GM19328 (cell line): Measurements from ENCODE around the gene FBLN1.

Experiments
- ATAC-seq: cut with Tn5 transposase; IDR thresholded peaks from one replicate; pipeline ENCODE4 v1.9.1; 2021; ENCODE audit warnings: mild to moderate bottlenecking, moderate library complexity; ENCODE audit not compliant: unreplicated experiment

Gene FBLN1

GRCh38 chr22:45630436-45630835, 127.8 kb downstream of the FBLN1 start:
- no peak for ATAC-seq

- ATAC-seq, result no peak
Observed at GRCh38 chr22:45631140-45631840, 128.6 kb downstream of the FBLN1 start.

GRCh38 chr22:45631841-45632238, 129.2 kb downstream of the FBLN1 start:
- ATAC-seq, result no peak

- no peak for ATAC-seq
Observed at GRCh38 chr22:45632791-45633515, 130.3 kb downstream of the FBLN1 start.

GRCh38 chr22:45636683-45637082, 134.0 kb downstream of the FBLN1 start:
- ATAC-seq, result no peak

- ATAC-seq, result no peak
Observed at GRCh38 chr22:45638197-45638596, 135.5 kb downstream of the FBLN1 start.

DNA sequence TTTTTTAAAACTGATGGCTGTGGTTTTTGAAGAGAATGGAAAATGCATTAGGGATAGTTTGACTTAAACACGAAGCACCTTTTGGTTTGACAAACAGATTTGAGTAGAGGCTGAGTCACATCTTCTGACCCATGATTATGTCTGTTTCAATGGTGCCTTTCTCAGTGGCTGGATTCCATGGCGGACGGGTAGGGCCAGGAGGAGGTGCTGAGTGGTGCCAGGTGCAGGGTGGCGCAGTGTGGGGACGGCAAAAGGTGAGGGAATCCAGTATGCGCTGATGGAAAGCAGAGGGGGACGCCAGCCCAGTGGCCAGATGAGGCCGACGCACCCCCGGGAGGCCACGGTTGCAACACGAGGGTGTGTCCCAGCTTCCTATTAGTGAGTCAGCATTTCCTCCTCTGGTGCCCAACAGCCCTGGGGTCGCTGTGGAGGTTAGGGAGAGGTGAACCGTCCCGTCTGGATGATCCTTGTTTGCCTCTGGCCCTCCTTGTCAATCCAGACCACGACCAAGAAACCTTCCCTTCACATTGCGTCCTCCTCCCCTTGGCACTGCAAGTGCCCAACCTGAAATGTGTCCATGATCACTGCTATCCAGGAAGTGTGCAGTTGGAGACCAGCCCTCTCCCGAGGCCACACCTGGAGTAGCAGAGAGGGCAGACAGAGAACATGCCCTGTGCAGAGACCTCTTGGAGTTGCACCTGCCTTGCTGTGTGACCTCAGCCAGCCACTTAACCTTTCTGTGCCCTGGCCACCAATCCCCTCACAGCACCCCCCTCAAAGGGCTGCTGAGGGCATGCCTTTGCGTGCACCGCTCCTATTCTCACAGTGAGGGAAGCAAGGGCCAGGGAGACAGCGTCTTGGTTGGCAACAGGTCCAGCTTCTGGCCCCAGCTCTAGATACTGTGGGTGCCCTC, 136.4 kb downstream of the FBLN1 start:
- ATAC-seq, result no peak

DNA sequence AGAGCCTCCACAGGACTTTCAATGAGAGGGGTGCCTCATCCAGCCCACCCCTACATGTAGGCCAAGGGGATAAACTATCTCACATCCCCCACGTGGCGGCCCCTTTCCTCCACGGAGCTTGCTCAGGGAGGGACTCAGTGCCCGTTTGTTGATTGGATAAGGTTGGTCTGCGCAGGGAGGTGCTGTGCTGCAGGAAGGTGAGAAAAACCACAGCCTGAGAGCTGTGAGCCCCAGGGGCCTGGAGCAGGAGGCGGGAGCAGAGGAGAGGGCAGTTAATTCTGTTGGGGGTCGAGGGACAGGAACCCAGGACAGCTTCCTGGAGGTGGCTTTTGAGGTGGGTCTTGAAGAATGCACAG, 137.0 kb downstream of the FBLN1 start:
- no peak for ATAC-seq

DNA sequence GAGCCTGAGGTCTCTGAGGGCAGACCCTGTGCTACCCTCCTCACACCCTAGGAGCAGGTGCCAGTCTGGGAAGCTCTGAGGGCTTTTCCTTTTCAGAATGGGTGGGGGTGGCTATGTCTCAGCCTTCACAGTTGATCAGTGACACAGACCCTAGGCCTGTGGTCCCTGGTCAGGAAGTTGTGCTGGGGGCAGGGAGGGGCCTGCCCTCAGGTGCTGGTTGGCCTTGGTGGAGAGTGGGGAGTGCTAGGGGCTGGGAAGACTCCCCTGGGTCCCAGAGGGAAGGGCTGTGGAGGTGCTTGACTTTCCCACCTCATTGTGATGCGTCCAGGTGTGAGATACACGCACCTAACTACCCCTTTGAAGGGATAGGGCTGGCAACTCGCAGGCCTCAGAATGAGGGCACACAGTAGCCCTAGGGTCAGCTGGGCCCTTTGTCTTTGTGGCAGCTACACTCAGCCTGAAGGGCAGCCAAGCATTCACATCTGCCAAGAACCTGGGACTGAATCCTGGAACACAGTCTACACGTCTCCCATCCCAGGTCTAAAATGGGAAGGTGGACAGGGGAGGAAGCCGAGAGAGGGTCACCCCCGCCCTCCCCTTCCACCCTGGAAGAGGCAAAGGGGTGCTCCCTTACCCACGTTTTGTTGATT, 137.7 kb downstream of the FBLN1 start:
- ATAC-seq, result no peak

DNA sequence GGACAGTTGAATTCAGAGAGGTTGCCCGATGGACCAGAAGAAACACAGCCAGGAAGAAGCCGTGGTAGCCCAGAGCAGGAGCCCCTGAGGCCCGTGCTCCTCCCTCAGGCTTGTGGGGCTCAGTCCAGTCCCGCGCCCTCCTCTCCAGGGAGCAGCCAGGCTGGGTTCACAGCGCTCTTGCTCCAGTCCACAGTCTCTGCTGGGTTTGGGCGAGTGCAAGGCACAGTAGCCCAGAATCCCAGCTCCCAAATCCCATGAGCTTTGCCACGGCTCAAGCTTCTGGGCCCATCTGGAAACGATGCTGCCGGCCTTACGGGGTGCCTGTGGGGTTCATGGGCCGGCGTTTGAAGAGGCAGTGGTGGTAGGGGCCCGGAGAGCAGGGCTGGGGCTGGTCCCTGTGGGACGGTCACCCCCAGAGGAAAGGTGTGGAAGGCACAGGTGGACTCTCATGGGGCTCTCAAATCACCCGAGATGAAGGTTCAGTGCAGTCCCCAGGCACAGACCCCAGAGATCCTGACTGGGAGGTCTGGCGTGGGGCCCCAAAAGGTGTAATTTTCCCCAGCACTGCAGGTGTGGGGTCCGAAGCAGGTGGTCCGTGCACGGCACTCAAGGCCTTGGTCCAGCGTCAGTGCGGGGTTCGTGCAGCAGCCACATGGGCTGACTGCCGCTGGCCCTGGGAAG, 138.4 kb downstream of the FBLN1 start:
- no peak for ATAC-seq

GRCh38 chr22:45642986-45643385, 140.3 kb downstream of the FBLN1 start:
- no peak for ATAC-seq

DNA sequence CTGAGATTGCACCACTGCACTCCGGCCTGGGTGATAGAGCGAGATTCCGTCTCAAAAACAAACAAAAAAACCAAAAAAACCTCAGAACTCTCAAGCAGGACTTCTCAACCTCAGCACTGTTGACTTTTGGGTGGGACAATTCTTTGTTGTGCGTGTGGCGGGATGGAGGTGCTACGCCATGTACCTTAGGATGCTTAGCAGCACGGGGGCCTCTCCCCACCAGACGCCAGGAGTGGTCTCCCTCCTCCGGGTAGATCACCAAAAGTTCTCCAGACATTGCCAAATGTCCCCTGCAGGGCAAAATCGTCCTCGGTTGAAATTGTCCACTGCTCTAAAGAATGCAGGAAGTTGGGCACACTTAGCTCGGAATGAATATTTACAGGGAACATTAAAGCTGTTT, 142.0 kb downstream of the FBLN1 start:
- no peak for ATAC-seq

GRCh38 chr22:45645150-45645525, 142.5 kb downstream of the FBLN1 start:
- ATAC-seq, result no peak

GRCh38 chr22:45645526-45646414, 143.1 kb downstream of the FBLN1 start:
- ATAC-seq, result no peak

- no peak for ATAC-seq
Observed at GRCh38 chr22:45647532-45648225, 145.0 kb downstream of the FBLN1 start.

DNA sequence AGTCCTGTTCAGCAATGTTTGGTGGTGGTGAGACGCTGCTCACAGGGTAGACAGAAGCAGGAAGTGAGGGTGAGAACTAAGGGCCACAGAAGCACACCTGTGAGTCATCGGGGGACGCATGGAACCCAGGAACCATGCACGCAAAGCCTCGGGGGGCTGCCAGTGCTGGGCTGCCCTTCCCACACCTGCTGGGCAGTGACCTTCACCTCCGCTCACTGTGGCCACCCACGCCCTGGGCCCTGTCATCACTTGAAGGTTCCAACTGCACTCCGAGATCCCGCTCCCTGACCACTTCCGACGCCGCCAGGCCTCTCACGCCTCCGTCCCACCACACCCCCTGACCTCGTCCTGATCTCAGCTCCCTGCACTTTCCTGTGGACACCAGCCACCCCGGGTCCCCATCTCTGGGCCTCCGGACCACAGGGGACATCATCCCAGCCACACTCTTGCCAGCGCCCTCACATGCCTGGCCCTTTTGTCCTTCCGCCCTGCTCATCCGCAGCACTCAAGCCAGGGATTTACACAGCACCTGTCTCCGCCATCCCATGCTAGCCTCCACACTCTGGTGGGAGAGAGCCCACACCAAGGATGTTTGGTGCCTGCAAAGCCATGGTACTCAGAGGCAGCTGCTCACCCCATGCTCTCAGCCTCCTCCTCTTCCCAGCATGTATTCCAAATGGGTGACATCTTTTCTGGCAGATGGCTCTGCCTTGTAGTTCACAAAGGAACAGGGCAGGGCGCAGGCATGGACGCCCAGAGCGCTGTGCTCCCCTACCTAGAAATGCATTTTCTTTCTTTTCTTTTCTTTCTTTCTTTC, 145.8 kb downstream of the FBLN1 start:
- no peak for ATAC-seq

DNA sequence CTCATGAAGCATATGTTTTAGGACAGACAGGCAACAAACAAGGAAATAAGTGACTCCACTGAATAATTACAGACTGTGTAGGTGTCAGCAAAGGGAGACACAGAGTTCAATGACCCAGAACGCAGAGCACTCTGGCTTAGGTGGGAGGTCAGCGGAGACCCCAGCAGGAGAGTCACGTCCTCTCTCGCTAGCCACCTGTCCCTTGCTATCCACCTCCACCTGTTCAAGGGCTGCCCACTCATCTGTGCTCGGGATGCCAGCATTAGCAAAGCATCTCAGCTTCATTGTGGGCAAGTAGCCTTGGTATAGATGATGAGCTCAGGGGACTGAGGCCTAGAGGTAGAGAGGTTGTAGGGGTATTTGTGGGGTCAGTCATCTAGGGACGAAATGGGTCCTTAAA, 147.1 kb downstream of the FBLN1 start:
- no peak for ATAC-seq

DNA sequence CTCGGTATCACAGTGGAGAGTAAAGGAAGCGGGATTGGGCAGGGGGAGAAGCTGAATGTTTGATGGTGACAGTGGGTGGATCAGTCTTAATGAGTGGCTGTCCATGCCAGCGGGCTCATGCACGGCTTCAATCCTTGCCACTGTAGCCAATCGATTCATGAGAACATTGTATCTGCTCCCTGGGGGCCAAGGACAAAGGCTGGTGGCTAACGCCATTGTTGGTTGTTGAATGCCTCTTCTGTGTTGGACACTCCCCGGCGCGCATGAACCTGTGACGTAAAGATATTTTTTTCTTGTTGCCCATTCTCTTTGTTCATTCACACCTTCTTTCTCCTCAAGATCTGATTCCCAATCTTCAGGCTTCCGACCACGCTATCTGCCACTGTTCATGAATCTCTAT, 148.0 kb downstream of the FBLN1 start:
- no peak for ATAC-seq
